A549 (cell line): Measurements from ENCODE around the gene HSPB7. TPM values are rescaled to one million over a fixed set of nuclear protein-coding genes. Genes with fewer than 3 reads are reported as not detected.

ENCODE experiments used
- ATAC-seq, 2 experiments: fragments of 200-7000 bp in 1 of 2; fragments of >200 bp in 1 of 2; cut with Nextera tagmentation in 1 of 2; cut with Tn5 transposase in 1 of 2; 3 replicates each; pipeline versions ENCODE4 v1.8.0 to v1.9.1; 2018 to 2020; ENCODE audit warnings: mild to moderate bottlenecking in 1 of 2, moderate library complexity in 1 of 2
- CTCF ChIA-PET: fragments of 300-600 bp; sonication (Branson Sonifier 250); formaldehyde crosslinking; extraction: SDS; loops from one replicate; lab custom pipeline; 2021; ENCODE audit warnings: antibody characterized with exemption, inconsistent platforms; lab: Yijun Ruan, JAX
- POLR2A ChIA-PET: fragments of 350-600 bp; formaldehyde crosslinking; extraction: SDS; loops from one replicate; lab custom pipeline; 2021; ENCODE audit warnings: antibody characterized with exemption, inconsistent platforms; lab: Yijun Ruan, JAX
- DNase-seq, 2 experiments: peaks; one replicate each; pipeline versions ENCODE4 v3.0.0 to v3.0.0-alpha.2; 2011 to 2016; ENCODE audit warnings: low read depth in 1 of 2, low spot score in 1 of 2
- FAIRE-seq: peaks from 2 replicates; lab custom pipeline; 2011; peaks lifted over from hg19 to GRCh38; lab: Jason Lieb, UNC
- H3K27ac ChIP-seq, 2 experiments: fragments of >200 bp; sonication (Bioruptor Twin); formaldehyde crosslinking; 3 replicates each; pipeline ENCODE4 v1.5.1; 2016 to 2017
- H3K4me1 ChIP-seq: fragments of >200 bp; sonication (Bioruptor Twin); formaldehyde crosslinking; 3 replicates; pipeline ENCODE4 v1.6.1; 2016
- H3K4me2 ChIP-seq: fragments of >200 bp; sonication (Bioruptor Twin); formaldehyde crosslinking; 3 replicates; pipeline ENCODE4 v1.6.1; 2016
- H3K4me3 ChIP-seq: fragments of >200 bp; sonication (Bioruptor Twin); formaldehyde crosslinking; 3 replicates; pipeline ENCODE4 v1.5.1; 2016
- H3K9me3 ChIP-seq: fragments of >200 bp; sonication (Bioruptor Twin); formaldehyde crosslinking; 3 replicates; pipeline ENCODE4 v1.6.1; 2016
- BHLHE40 ChIP-seq: IDR thresholded peaks from 2 replicates; pipeline ENCODE4 v1.6.1; 2012; ENCODE audit warnings: low read depth, low read length, inconsistent platforms
- CBX2 ChIP-seq: fragments of 200-600 bp; sonication (generic); IDR thresholded peaks from 2 replicates; pipeline ENCODE4 v1.6.1; 2016; ENCODE audit warnings: low read depth, mild to moderate bottlenecking, borderline replicate concordance
- CBX8 ChIP-seq: fragments of 200-600 bp; sonication (generic); IDR thresholded peaks from 2 replicates; pipeline ENCODE4 v1.6.1; 2016
- E2F6 ChIP-seq: IDR thresholded peaks from 2 replicates; pipeline ENCODE4 v1.6.1; 2012; ENCODE audit warnings: low read depth, borderline replicate concordance
- ELK1 ChIP-seq: fragments of 150-350 bp; IDR thresholded peaks from 2 replicates; pipeline ENCODE4 v1.6.1; 2014; ENCODE audit warnings: low read depth, mild to moderate bottlenecking, low read length
- ESRRA ChIP-seq: fragments of 150-350 bp; IDR thresholded peaks from 2 replicates; pipeline ENCODE4 v1.6.1; 2014; ENCODE audit warnings: mild to moderate bottlenecking, low read length, borderline replicate concordance
- FOSL2 ChIP-seq, 2 experiments: fragments of 450-650 bp in 1 of 2; fragments of >200 bp in 1 of 2; sonication (Bioruptor Twin) in 1 of 2; formaldehyde crosslinking; IDR thresholded peaks; 2 replicates each; pipeline versions ENCODE4 v1.5.0 to v1.6.1; 2016 to 2020; ENCODE audit warnings: mild to moderate bottlenecking in 1 of 2, moderate library complexity in 1 of 2
- HDAC2 ChIP-seq: fragments of 200-600 bp; sonication (generic); IDR thresholded peaks from 2 replicates; pipeline ENCODE4 v1.6.1; 2016
- HEYL ChIP-seq: fragments of 250-450 bp; sonication (Bioruptor Pico); IDR thresholded peaks from 2 replicates; pipeline ENCODE4 v1.8.0; 2021; ENCODE audit warnings: mild to moderate bottlenecking, moderate library complexity
- HOXB13 ChIP-seq: fragments of 250-450 bp; sonication (Bioruptor Pico); IDR thresholded peaks from 2 replicates; pipeline ENCODE4 v1.5.0; 2020; ENCODE audit warnings: low read depth, mild to moderate bottlenecking, moderate library complexity
- KDM1A ChIP-seq: fragments of 200-600 bp; sonication (generic); IDR thresholded peaks from 2 replicates; pipeline ENCODE4 v1.6.1; 2016; ENCODE audit warnings: low read depth, mild to moderate bottlenecking
- KDM5A ChIP-seq: fragments of 200-600 bp; sonication (generic); IDR thresholded peaks from 2 replicates; pipeline ENCODE4 v1.6.1; 2016; ENCODE audit warnings: antibody characterized with exemption, mild to moderate bottlenecking
- MAX ChIP-seq: IDR thresholded peaks from 2 replicates; pipeline ENCODE4 v1.6.1; 2012
- NFE2L2 ChIP-seq: fragments of 150-350 bp; conservative IDR thresholded peaks from 2 replicates; pipeline ENCODE4 v1.6.1; 2014; ENCODE audit warnings: low read length
- NPAS2 ChIP-seq: fragments of 250-450 bp; sonication (Bioruptor Pico); IDR thresholded peaks from 2 replicates; pipeline ENCODE4 v1.8.0; 2022; ENCODE audit warnings: mild to moderate bottlenecking, moderate library complexity, borderline replicate concordance
- PHF8 ChIP-seq: fragments of 200-600 bp; sonication (generic); IDR thresholded peaks from 2 replicates; pipeline ENCODE4 v1.6.1; 2016; ENCODE audit warnings: low read depth, mild to moderate bottlenecking, antibody characterized with exemption, moderate library complexity, borderline replicate concordance
- POLR2AphosphoS2 ChIP-seq: conservative IDR thresholded peaks from 2 replicates; pipeline ENCODE4 v1.6.1; 2012; ENCODE audit warnings: low read length, improper control_type of control experiment, inconsistent platforms
- RAD21 ChIP-seq, 2 experiments: fragments of >200 bp in 1 of 2; sonication (Bioruptor Twin) in 1 of 2; formaldehyde crosslinking in 1 of 2; IDR thresholded peaks in 1 of 2; conservative IDR thresholded peaks in 1 of 2; 2 replicates in 1 of 2; 3 replicates in 1 of 2; pipeline ENCODE4 v1.6.1; 2012 to 2018; ENCODE audit warnings: inconsistent platforms in 1 of 2
- RARB ChIP-seq: fragments of 250-450 bp; sonication (Bioruptor Pico); IDR thresholded peaks from 2 replicates; pipeline ENCODE4 v1.8.0; 2021; ENCODE audit warnings: mild to moderate bottlenecking, moderate library complexity
- RCOR1 ChIP-seq: fragments of 150-350 bp; IDR thresholded peaks from 2 replicates; pipeline ENCODE4 v1.6.1; 2014; ENCODE audit warnings: antibody characterized with exemption, low read length, low read depth
- RFX5 ChIP-seq: fragments of 450-650 bp; IDR thresholded peaks from 2 replicates; pipeline ENCODE4 v1.7.1; 2014; ENCODE audit warnings: antibody characterized with exemption, mild to moderate bottlenecking, moderate library complexity
- ZSCAN20 ChIP-seq: fragments of 250-450 bp; sonication (Bioruptor Pico); IDR thresholded peaks from 2 replicates; pipeline ENCODE4 v1.8.0; 2022; ENCODE audit warnings: mild to moderate bottlenecking, moderate library complexity
- WGBS: methylation state at CpG from one replicate; pipeline ENCODE4 v1.1.6; 2017; ENCODE audit errors: missing lambda C conversion rate; 5-methylcytosine and 5-hydroxymethylcytosine counted together
- polyA plus RNA-seq, 4 experiments: library from polyadenylated mRNA; depleted of rRNA in 3 of 4; stranded (reverse); fragments of >200 nt; fragmentation: RNase III in 1 of 4; extraction: RNeasy Plus Mini Kit Qiagen cat#74134 plus additional on column Dnase treatment in 1 of 4; gene quantifications; 2 replicates in 3 of 4; 3 replicates in 1 of 4; pipeline ENCODE4 v1.2.3, GENCODE V29; 2011 to 2017

The HSPB7 gene
- polyA plus RNA-seq, 2 of the 4 experiments (the other 2 are of a cell fraction) = not detected

- H3K4me1 ChIP-seq = no peaks in the 10 kb centered on the region
- no peak for FAIRE-seq
- H3K4me3 ChIP-seq = no peak overlapping the region
- no peak for DNase-seq
- ATAC-seq = no peak
- WGBS = 72% methylated on average over 10 of the region's 13 CpGs
- POLR2A ChIA-PET = no interaction called here
- CTCF ChIA-PET = no interaction called here
- H3K27ac ChIP-seq = no peak overlapping the region
- TF ChIP-seq RARB (CRISPR knock-in tag) = no peak
- H3K4me2 ChIP-seq = no peak overlapping the region
- no peaks in the 10 kb centered on the region for H3K9me3 ChIP-seq
Measured at GRCh38 chr1:15988856-15989736, 28.7 kb downstream of the HSPB7 start.

- TF ChIP-seq HDAC2 (no peak), FOSL2 (IDR thresholded peaks at IDR 0.05) (no peak), FOSL2 (CRISPR knock-in tag; IDR thresholded peaks at IDR 0.05) (no peak), ESRRA (no peak), HOXB13 (no peak)
- TF ChIP-seq, all 56 proteins: peak for 0
- DNase-seq (no peak), ATAC-seq (no peak), FAIRE-seq (no peak)
- Histone ChIP-seq H3K9me3 (peaks cover 8% of the 10 kb centered on the region; the same call in 1 of the 3 replicates), H3K4me1 (no peaks in the 10 kb centered on the region), H3K4me3 (no peak overlapping the region), H3K27ac (no peak overlapping the region), H3K4me2 (no peak overlapping the region)
- POLR2A ChIA-PET = no interaction called here
- CTCF ChIA-PET = interaction anchor here (0.9 kb wide), 1 partner anchor 24 kb away, joined by 3 read pairs; no protein-coding TSS in a partner anchor
- WGBS = 41% methylated on average over 5 of the region's 5 CpGs
Measured at GRCh38 chr1:15985611-15986297, 32.1 kb downstream of the HSPB7 start.

GRCh38 chr1:15983275-15983674 lies 34.6 kb downstream of the HSPB7 start:
- FAIRE-seq (no peak), ATAC-seq (no peak), DNase-seq (no peak)
- ChIA-PET CTCF (interaction anchor here (0.9 to 1.1 kb wide), 2 partner anchors 12 to 72 kb away, joined by 3 read pairs; no protein-coding TSS in a partner anchor), POLR2A (no interaction called here)
- Histone ChIP-seq H3K4me1 (no peaks in the 10 kb centered on the region), H3K4me2 (no peak overlapping the region), H3K27ac (no peak overlapping the region), H3K9me3 (peaks cover 8% of the 10 kb centered on the region; the same call in 1 of the 3 replicates), H3K4me3 (no peak overlapping the region)
- TF ChIP-seq ELK1 (no peak), RAD21 (conservative IDR thresholded peaks at IDR 0.05 in 1 of 2, IDR thresholded peaks at IDR 0.05 in 1 of 2) (no peak), MAX (no peak), PHF8 (no peak), BHLHE40 (no peak), RFX5 (no peak), CBX8 (no peak), HEYL (CRISPR knock-in tag) (no peak), E2F6 (no peak), RCOR1 (no peak), NPAS2 (CRISPR knock-in tag) (no peak), NFE2L2 (no peak), KDM5A (no peak), CBX2 (no peak), KDM1A (no peak), POLR2AphosphoS2 (no peak), ZSCAN20 (CRISPR knock-in tag) (no peak)
- 3% methylated on average over 1 of the region's 1 CpG for WGBS
